Kidney epithelial cell (primary cell): ENCODE measurements around the gene KCNK7. TPM values are rescaled to one million over a fixed set of nuclear protein-coding genes. Genes with fewer than 3 reads are reported as not detected.

Experiments used
- DNase-seq: peaks from one replicate; pipeline ENCODE4 v3.0.0-alpha.2; 2010; ENCODE audit warnings: low read depth
- H3K27me3 ChIP-seq: 2 replicates; pipeline ENCODE4 v1.6.0; 2011; ENCODE audit warnings: low read length; ENCODE audit not compliant: control insufficient read depth, insufficient read depth
- H3K36me3 ChIP-seq: 2 replicates; pipeline ENCODE4 v1.5.1; 2011; ENCODE audit warnings: low read length; ENCODE audit not compliant: control insufficient read depth, insufficient read depth
- H3K4me3 ChIP-seq: 2 replicates; pipeline ENCODE4 v1.5.1; 2011; ENCODE audit warnings: low read depth, mild to moderate bottlenecking, control low read depth, low read length
- total RNA-seq: library from RNA; depleted of rRNA; stranded (reverse); fragments of >200 nt; gene quantifications from 2 replicates; pipeline ENCODE4 v1.2.3, GENCODE V29; 2015
- TF ChIP-seq, protein P1 (sequence below): IDR thresholded peaks from 2 replicates; pipeline ENCODE4 v1.5.1; 2011; ENCODE audit warnings: mild to moderate bottlenecking, moderate library complexity, low read length, control low read depth, inconsistent platforms; ENCODE audit not compliant: insufficient read depth, poor library complexity, severe bottlenecking

KCNK7 gene
- total RNA-seq, 1 donor from 2014 or later: not detected

DNA sequence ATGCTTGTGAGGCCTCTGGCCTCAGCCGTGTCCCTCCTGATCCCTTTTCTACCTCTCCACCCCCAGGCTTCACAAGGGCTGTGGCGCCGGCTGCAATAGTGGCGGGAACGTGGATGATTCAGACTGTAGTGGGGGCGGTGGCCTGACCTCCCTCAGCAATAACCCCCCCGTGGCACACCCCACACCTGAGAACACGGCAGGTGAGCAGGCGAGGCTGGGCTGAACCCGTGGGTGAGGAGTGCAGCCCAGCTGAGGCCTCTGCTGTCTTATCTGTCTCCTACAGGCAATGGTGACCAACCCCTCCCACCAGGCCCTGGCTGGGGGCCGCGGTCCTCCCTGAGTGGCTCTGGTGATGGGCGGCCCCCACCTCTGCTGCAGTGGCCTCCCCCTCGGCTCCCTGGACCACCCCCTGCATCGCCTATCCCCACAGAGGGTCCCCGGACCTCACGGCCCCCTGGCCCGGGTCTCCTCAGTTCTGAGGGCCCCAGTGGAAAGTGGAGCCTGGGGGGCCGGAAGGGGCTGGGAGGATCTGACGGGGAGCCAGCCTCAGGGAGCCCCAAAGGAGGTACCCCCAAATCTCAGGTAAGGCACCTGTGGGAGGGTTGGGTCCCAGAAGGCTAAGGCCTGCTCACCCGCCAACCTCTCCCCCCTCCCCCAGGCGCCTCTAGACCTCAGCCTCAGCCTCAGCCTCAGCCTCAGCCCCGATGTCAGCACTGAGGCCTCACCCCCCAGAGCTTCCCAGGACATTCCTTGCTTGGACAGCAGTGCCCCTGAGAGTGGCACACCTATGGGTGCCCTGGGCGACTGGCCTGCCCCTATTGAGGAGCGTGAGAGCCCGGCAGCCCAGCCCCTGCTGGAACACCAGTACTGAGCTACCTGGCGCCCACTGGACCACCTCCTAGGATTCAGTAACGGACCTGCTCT lies 40.8 kb upstream of the KCNK7 start:
- no peak overlapping the region for H3K4me3 ChIP-seq
- TF ChIP-seq, protein P1, sequence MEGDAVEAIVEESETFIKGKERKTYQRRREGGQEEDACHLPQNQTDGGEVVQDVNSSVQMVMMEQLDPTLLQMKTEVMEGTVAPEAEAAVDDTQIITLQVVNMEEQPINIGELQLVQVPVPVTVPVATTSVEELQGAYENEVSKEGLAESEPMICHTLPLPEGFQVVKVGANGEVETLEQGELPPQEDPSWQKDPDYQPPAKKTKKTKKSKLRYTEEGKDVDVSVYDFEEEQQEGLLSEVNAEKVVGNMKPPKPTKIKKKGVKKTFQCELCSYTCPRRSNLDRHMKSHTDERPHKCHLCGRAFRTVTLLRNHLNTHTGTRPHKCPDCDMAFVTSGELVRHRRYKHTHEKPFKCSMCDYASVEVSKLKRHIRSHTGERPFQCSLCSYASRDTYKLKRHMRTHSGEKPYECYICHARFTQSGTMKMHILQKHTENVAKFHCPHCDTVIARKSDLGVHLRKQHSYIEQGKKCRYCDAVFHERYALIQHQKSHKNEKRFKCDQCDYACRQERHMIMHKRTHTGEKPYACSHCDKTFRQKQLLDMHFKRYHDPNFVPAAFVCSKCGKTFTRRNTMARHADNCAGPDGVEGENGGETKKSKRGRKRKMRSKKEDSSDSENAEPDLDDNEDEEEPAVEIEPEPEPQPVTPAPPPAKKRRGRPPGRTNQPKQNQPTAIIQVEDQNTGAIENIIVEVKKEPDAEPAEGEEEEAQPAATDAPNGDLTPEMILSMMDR: no peak
- no peaks in the 10 kb centered on the region for H3K27me3 ChIP-seq
- DNase-seq: no peak
- H3K36me3 ChIP-seq: peaks cover 3% of the 10 kb centered on the region

DNA sequence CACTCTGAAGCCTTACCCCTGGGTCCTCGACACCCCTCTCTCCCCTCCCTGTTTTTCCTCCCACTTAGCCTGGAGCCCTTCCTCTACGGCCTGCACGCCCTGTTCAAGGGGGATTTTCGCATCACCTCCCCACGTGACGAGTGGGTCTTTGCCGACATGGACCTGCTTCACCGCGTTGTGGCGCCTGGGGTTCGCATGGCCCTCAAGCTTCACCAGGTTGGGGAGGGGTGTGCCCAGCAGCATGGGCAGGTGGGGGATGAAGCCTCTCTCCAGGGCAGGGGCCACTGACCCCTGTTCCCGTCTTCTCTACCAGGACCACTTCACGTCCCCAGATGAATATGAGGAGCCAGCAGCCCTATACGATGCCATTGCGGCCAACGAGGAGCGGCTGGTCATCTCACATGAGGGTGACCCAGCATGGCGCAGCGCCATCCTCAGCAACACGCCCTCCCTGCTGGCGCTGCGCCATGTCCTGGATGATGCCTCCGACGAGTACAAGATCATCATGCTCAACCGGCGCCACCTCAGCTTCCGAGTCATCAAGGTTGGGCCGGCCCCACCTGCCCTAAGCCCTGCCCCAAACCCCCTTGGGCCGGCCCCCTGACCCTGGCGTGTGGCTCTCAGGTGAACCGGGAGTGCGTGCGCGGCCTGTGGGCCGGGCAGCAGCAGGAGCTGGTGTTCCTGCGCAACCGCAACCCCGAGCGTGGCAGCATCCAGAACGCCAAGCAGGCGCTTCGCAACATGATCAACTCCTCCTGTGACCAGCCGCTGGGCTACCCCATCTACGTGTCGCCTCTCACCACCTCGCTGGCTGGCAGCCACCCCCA lies 39.5 kb upstream of the KCNK7 start:
- no peak overlapping the region for H3K4me3 ChIP-seq
- no peak for DNase-seq
- peaks cover 3% of the 10 kb centered on the region for H3K36me3 ChIP-seq
- H3K27me3 ChIP-seq: no peaks in the 10 kb centered on the region
- TF ChIP-seq, protein P1: no peak

DNA sequence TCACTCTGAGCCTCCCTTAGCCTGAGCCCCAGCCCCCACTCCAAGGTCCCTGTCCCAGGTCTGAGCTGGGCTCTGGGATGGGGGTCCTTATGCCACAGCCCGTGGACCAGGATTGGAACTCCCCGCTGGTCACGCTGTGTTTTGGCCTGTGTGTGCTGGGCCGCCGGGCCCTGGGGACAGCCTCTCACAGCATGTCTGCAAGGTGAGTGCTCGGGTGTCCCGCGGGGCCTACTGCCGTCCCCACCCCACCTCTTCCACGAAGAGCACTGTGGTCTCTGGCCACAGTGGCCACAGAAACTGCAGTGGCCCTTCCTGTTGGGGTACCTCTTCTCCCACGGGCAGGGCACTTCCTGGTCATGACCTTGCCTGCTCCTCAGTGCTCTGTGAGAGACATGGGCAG lies 38.8 kb upstream of the KCNK7 start:
- H3K4me3 ChIP-seq: no peak overlapping the region
- no peaks in the 10 kb centered on the region for H3K27me3 ChIP-seq
- DNase-seq: no peak
- TF ChIP-seq, protein P1: no peak
- peaks cover 5% of the 10 kb centered on the region for H3K36me3 ChIP-seq

DNA sequence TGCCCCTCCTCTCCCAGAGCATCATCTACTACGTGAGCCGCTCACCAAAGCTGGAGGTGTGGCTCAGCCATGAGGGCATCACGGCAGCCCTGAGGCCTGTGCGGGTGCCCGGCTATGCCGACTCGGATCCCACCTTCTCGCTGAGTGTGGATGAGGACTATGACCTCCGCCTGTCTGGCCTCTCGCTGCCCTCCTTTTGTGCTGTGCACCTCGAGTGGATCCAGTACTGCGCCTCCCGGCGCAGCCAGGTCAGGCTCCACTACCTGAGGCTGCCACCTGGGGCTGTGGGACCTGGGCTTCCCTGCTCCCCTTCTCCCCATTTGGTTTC lies 38.5 kb upstream of the KCNK7 start:
- TF ChIP-seq, protein P1: no peak
- Histone ChIP-seq H3K27me3 (no peaks in the 10 kb centered on the region), H3K4me3 (no peak overlapping the region), H3K36me3 (peaks cover 5% of the 10 kb centered on the region)
- no peak for DNase-seq

GRCh38 chr11:65633390-65634108 lies 37.9 kb upstream of the KCNK7 start:
- H3K36me3 ChIP-seq: peaks cover 5% of the 10 kb centered on the region
- no peaks in the 10 kb centered on the region for H3K27me3 ChIP-seq
- DNase-seq: no peak
- H3K4me3 ChIP-seq: no peak overlapping the region
- TF ChIP-seq, protein P1: no peak
